ENCODE results near the gene USP15. TPM values are rescaled to one million over a fixed set of nuclear protein-coding genes. Genes with fewer than 3 reads are reported as not detected.

Gene USP15
- total RNA-seq, 4 donors from 2014 or later, result 70.8 to 99.4 (median 77.9) TPM

GRCh38 chr12:62379723-62380045 lies 119.5 kb downstream of the USP15 start:
- Histone ChIP-seq H3K27ac (no peak overlapping the region), H3K4me1 (no peaks in the 10 kb centered on the region), H3K9me3 (no peaks in the 10 kb centered on the region), H3K27me3 (no peaks in the 10 kb centered on the region), H3K4me3 (no peak overlapping the region), H3K36me3 (peaks cover 0 to 12% (median 0%) of the 10 kb centered on the region in 3 donors)
- no peak for TF ChIP-seq CTCF (IDR thresholded peaks at IDR 0.05)
- no peak for TF ChIP-seq POLR2A (IDR thresholded peaks at IDR 0.05)
- TF ChIP-seq EP300 (IDR thresholded peaks at IDR 0.05), result no peak
- no peak for DNase-seq (ENCODE audit: low spot score in 2 of 2)

GRCh38 chr12:62382526-62382925 lies 122.3 kb downstream of the USP15 start:
- no peak for TF ChIP-seq POLR2A (IDR thresholded peaks at IDR 0.05)
- TF ChIP-seq CTCF (IDR thresholded peaks at IDR 0.05), result no peak
- no peak for TF ChIP-seq EP300 (IDR thresholded peaks at IDR 0.05)
- H3K4me3 ChIP-seq, result no peak overlapping the region
- H3K36me3 ChIP-seq, result peaks cover 0 to 24% (median 0%) of the 10 kb centered on the region in 3 donors
- no peaks in the 10 kb centered on the region for H3K27me3 ChIP-seq
- WGBS, 2 donors, result 95 to 97% methylated on average over 2 of the region's 2 CpGs
- no peak for DNase-seq (ENCODE audit: low spot score in 2 of 2)
- H3K27ac ChIP-seq, result no peak overlapping the region
- no peaks in the 10 kb centered on the region for H3K4me1 ChIP-seq
- no peaks in the 10 kb centered on the region for H3K9me3 ChIP-seq

- no peaks in the 10 kb centered on the region for H3K4me1 ChIP-seq
- no peaks in the 10 kb centered on the region for H3K27me3 ChIP-seq
- 71 to 76% methylated on average over 4 of the region's 4 CpGs for WGBS, 2 donors
- no peak for TF ChIP-seq CTCF (IDR thresholded peaks at IDR 0.05)
- TF ChIP-seq EP300 (IDR thresholded peaks at IDR 0.05), result no peak
- TF ChIP-seq POLR2A (IDR thresholded peaks at IDR 0.05), result no peak
- H3K36me3 ChIP-seq, result peaks cover 0 to 71% (median 16%) of the 10 kb centered on the region in 3 donors
- H3K4me3 ChIP-seq, result no peak overlapping the region
- H3K9me3 ChIP-seq, result no peaks in the 10 kb centered on the region
- DNase-seq (ENCODE audit: low spot score in 2 of 2), result no peak
- no peak overlapping the region for H3K27ac ChIP-seq
These were observed 136.5 kb downstream of the USP15 start for GRCh38 chr12:62396750-62397149.

GRCh38 chr12:62400135-62400534 lies 139.9 kb downstream of the USP15 start:
- TF ChIP-seq EP300 (IDR thresholded peaks at IDR 0.05) (no peak), POLR2A (IDR thresholded peaks at IDR 0.05) (no peak), CTCF (IDR thresholded peaks at IDR 0.05) (no peak)
- no peak for DNase-seq (ENCODE audit: low spot score in 2 of 2)
- WGBS, 2 donors, result 94 to 96% methylated on average over 2 of the region's 2 CpGs
- Histone ChIP-seq H3K4me3 (no peak overlapping the region), H3K36me3 (peaks cover 0 to 64% (median 4%) of the 10 kb centered on the region in 3 donors), H3K27ac (no peak overlapping the region), H3K27me3 (no peaks in the 10 kb centered on the region), H3K9me3 (no peaks in the 10 kb centered on the region), H3K4me1 (no peaks in the 10 kb centered on the region)

- H3K36me3 ChIP-seq, result peaks cover 0 to 59% (median 0%) of the 10 kb centered on the region in 3 donors
- WGBS, 2 donors, result 78 to 81% methylated on average over 3 of the region's 3 CpGs
These were observed 141.4 kb downstream of the USP15 start for GRCh38 chr12:62401631-62402030.

More at GRCh38 chr12:62401631-62402030, 141.4 kb downstream of the USP15 start:
- DNase-seq (ENCODE audit: low spot score in 2 of 2), result no peak
- Histone ChIP-seq H3K4me3 (no peak overlapping the region), H3K27me3 (no peaks in the 10 kb centered on the region), H3K9me3 (no peaks in the 10 kb centered on the region), H3K4me1 (no peaks in the 10 kb centered on the region), H3K27ac (no peak overlapping the region)
- TF ChIP-seq CTCF (IDR thresholded peaks at IDR 0.05), result no peak
- TF ChIP-seq POLR2A (IDR thresholded peaks at IDR 0.05), result no peak
- no peak for TF ChIP-seq EP300 (IDR thresholded peaks at IDR 0.05)

All from tibial nerve (tissue), 4 donors.